RWPE2 (cell line): ENCODE results near the gene ALDH4A1.
A peak's percentile ranks its signal among the peaks of the same experiment; 100 is the strongest.

Experiments used
- ATAC-seq: fragments of 200-7000 bp; cut with Tn5 transposase; 3 replicates; pipeline ENCODE4 v1.9.1; 2021; ENCODE audit warnings: low read depth
- DNase-seq: peaks from one replicate; pipeline ENCODE4 v3.0.0-alpha.2; 2020; ENCODE audit warnings: low spot score
- H3K27ac ChIP-seq: fragments of 450-650 bp; 2 replicates; pipeline ENCODE4 v1.5.1; 2017; ENCODE audit warnings: mild to moderate bottlenecking; ENCODE audit not compliant: poor library complexity, severe bottlenecking
- H3K27me3 ChIP-seq: fragments of 250-450 bp; sonication (Bioruptor Pico); 2 replicates; pipeline ENCODE4 v1.5.1; 2021; ENCODE audit warnings: mild to moderate bottlenecking, moderate library complexity; ENCODE audit not compliant: insufficient read depth, poor library complexity, severe bottlenecking
- H3K36me3 ChIP-seq: fragments of 250-450 bp; sonication (Bioruptor Pico); 2 replicates; pipeline ENCODE4 v1.5.1; 2020; ENCODE audit warnings: low read depth, mild to moderate bottlenecking, moderate library complexity
- H3K4me1 ChIP-seq: fragments of 250-450 bp; sonication (Bioruptor Pico); 2 replicates; pipeline ENCODE4 v1.5.1; 2021; ENCODE audit warnings: mild to moderate bottlenecking, moderate library complexity; ENCODE audit not compliant: insufficient read depth, poor library complexity, severe bottlenecking
- H3K4me3 ChIP-seq: fragments of 250-450 bp; sonication (Bioruptor Pico); 2 replicates; pipeline ENCODE4 v1.5.1; 2021; ENCODE audit warnings: mild to moderate bottlenecking, moderate library complexity; ENCODE audit not compliant: severe bottlenecking
- H3K9me3 ChIP-seq: fragments of 250-450 bp; sonication (Bioruptor Pico); 2 replicates; pipeline ENCODE4 v1.5.1; 2021; ENCODE audit warnings: mild to moderate bottlenecking, moderate library complexity; ENCODE audit not compliant: severe bottlenecking
- TF ChIP-seq, protein P1 (sequence below): fragments of 450-650 bp; IDR thresholded peaks from one replicate; pipeline ENCODE4 v1.5.1; 2017; ENCODE audit warnings: mild to moderate bottlenecking, moderate library complexity; ENCODE audit not compliant: poor library complexity, severe bottlenecking

Gene ALDH4A1

DNA sequence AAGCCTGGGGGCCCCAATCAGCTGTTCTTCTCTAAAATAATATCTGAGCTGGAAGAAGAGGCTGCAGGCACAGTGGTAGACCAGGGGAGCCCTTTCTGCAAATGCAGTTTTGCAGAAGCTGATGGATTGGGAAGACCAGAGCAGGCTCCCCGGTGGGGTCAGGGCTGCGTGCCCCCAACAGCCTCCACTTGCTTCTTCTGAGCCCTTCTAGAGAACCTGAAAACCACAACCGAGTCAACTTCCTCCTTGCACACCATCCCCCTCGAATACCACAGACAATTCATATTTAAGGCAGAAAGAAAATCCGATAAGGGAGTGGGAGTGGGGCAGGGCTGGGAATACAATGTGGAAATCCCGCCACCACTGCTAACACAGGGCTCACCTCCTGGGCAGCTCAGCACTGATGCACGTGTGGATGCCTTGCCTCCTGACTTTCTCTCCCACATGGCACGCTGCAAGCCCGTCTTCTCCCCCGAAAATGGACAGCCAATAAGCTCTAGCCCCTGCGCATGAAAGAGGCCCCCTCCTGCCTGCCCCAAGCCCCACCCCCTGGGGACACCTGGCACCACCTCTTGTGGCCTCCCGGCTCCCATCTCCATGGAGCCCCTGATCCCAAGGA lies 25.4 kb upstream of the ALDH4A1 start:
- peak overlapping the region; percentile 99 for H3K27ac ChIP-seq
- TF ChIP-seq, protein P1, sequence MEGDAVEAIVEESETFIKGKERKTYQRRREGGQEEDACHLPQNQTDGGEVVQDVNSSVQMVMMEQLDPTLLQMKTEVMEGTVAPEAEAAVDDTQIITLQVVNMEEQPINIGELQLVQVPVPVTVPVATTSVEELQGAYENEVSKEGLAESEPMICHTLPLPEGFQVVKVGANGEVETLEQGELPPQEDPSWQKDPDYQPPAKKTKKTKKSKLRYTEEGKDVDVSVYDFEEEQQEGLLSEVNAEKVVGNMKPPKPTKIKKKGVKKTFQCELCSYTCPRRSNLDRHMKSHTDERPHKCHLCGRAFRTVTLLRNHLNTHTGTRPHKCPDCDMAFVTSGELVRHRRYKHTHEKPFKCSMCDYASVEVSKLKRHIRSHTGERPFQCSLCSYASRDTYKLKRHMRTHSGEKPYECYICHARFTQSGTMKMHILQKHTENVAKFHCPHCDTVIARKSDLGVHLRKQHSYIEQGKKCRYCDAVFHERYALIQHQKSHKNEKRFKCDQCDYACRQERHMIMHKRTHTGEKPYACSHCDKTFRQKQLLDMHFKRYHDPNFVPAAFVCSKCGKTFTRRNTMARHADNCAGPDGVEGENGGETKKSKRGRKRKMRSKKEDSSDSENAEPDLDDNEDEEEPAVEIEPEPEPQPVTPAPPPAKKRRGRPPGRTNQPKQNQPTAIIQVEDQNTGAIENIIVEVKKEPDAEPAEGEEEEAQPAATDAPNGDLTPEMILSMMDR, result no peak
- H3K4me1 ChIP-seq, result peaks cover 56% of the 10 kb centered on the region
- no peaks in the 10 kb centered on the region for H3K27me3 ChIP-seq
- H3K9me3 ChIP-seq, result no peaks in the 10 kb centered on the region
- no peak overlapping the region for H3K4me3 ChIP-seq
- DNase-seq (no peak), ATAC-seq (peak; percentile 4; the same call in 2 of the 3 replicates)
- no peaks in the 10 kb centered on the region for H3K36me3 ChIP-seq

DNA sequence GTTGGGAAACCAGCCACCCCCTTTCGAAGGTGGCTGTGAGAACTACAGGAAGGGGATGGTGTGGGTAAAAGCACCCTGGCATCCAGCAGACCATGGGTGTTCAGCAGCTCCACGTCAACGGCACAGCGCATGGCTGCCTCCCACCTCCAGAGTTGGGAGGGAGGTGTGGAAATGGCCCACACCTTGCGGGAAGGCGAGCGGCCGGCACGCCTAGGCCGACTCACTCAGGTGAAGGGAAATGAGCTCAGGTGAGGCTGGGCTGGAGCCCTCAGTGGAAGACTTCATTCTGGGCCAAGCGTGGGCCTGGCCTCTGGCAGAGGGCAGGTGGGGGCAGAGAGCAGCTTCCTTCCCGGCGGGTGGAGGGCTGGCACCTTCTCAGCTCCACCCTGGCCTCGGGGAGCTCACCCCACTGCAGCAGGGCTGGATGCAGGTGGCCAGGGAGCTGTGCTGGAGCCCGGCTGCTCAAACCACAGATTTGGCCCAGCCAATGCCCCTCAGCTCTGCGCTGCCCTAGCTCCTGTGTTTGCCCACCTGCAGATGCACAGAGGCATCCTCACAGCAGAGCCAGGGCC lies 24.8 kb upstream of the ALDH4A1 start:
- Histone ChIP-seq H3K36me3 (no peaks in the 10 kb centered on the region), H3K27ac (peak overlapping the region; percentile 99), H3K27me3 (no peaks in the 10 kb centered on the region), H3K9me3 (no peaks in the 10 kb centered on the region), H3K4me3 (no peak overlapping the region), H3K4me1 (peaks cover 56% of the 10 kb centered on the region)
- TF ChIP-seq, protein P1, result peak; percentile 5
- ATAC-seq (peak; percentile 44), DNase-seq (no peak)

DNA sequence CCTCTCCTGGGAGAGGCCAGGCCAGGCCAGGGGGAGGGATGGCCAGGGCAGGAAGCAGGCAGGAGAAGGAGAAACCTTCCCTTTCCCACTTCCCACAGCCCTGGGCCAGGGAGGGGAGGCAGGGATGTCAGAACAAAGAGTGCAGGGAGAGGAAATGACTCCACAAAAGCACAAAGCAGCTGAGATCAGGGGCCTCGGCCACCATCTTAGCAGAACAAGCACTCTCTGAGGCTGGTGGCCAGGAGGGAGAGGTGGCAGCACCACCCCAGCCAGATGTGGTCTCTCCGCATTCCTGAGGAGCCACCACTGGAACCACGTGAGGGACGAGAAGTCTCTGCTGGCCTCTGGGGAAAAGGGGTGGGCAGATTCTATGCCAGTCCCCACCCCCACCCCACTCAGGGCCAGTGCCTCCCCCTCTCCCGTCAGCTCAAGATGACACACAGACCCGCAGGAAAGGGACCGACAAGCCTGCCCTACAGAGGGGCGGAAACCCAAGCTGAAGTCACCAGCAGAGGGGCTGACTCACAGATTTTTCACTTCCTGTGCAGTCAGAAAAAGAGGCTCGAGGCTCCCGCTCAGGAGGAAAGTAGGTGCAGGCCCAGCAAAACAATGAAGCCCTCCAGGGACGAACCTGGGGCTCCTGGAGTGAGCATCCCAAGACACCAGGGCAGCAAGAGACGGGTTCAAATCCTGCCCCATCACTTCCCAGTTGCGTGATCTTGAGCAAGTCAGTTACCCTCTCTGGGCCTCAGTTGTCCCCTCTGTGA lies 24.1 kb upstream of the ALDH4A1 start:
- no peaks in the 10 kb centered on the region for H3K27me3 ChIP-seq
- H3K27ac ChIP-seq, result peak overlapping the region; percentile 99
- H3K4me1 ChIP-seq, result peaks cover 59% of the 10 kb centered on the region
- TF ChIP-seq, protein P1, result peak; percentile 2
- no peak overlapping the region for H3K4me3 ChIP-seq
- H3K9me3 ChIP-seq, result no peaks in the 10 kb centered on the region
- ATAC-seq (peak; percentile 66), DNase-seq (peak; percentile 93)
- peaks cover under 1% of the 10 kb centered on the region for H3K36me3 ChIP-seq

DNA sequence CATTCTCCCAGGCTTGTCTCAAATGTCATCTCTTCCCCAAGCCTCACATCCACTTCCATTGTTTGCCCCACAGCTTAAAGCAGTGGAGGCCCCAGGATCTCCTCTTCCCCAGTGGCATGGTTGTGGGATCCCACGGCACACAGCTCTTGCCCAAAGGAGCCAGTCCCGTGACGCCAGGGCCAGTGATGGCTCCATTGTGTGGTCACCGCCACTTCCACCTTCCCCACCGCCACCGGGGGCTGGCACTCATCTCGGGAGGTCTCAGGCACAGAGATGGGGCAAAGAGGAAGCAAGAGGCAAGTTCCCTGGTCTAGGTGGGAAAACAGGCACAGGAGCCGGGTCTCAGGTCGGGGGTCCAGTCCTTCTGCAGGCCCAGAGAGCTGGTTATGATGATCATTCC lies 22.9 kb upstream of the ALDH4A1 start:
- no peaks in the 10 kb centered on the region for H3K9me3 ChIP-seq

More for the DNA sequence above, 22.9 kb upstream of the ALDH4A1 start:
- DNase-seq (no peak), ATAC-seq (no peak)
- no peak overlapping the region for H3K4me3 ChIP-seq
- TF ChIP-seq, protein P1, result no peak
- H3K36me3 ChIP-seq, result peaks cover 12% of the 10 kb centered on the region
- no peaks in the 10 kb centered on the region for H3K27me3 ChIP-seq
- H3K27ac ChIP-seq, result peak overlapping the region; percentile 73
- H3K4me1 ChIP-seq, result peaks cover 59% of the 10 kb centered on the region
